Renal pelvis (tissue), 4 donors: ENCODE measurements around the gene AADAT. TPM values are rescaled to one million over a fixed set of nuclear protein-coding genes. Genes with fewer than 3 reads are reported as not detected.
A peak's percentile ranks its signal among the peaks of the same experiment; 100 is the strongest.
"Not testable (repeated sequence)": the region's sequence is repeated elsewhere in the genome, so short reads cannot be mapped to it uniquely, and the experiment has no call there.

ENCODE experiments used
- DNase-seq: peaks from one replicate; pipeline ENCODE4 v3.0.0-alpha.2; 2013
- polyA plus RNA-seq, 3 donors: library from polyadenylated mRNA; unstranded; fragments of 120-200 nt; gene quantifications; one replicate each; pipeline ENCODE4 v1.2.1, GENCODE V29; 2013; ENCODE audit not compliant: insufficient read length in 3 of 3

AADAT gene
- polyA plus RNA-seq, 3 donors = 22.9 to 31.8 (median 31.5) TPM

DNA sequence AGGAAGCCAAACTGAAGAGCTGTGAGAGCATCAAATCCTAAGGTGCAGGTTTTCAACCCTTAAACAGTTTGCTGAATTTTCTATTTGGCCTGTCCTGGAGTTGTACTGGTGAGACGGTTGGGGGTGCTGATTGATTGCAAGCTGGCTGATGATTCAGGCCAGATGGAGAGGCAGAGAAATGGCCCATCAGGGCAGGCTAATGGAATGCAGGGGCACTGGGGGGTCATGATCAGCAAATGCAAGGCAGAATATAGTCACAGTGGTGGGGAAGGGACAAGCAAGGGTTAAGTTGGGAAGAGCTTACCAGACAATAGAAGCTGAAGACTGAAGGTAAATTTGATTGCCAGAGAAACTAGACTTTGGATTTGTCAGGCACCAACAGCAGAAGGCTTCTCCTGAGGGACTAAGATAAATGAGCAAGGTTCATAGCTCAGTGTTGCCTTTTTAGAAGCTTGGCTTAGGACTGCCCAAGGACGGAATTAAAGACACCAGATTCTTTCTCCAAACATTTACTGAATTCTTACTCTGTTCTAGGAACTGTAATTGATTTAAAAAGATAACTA is 4.3 kb upstream of the AADAT start:
- DNase-seq = no peak

DNA sequence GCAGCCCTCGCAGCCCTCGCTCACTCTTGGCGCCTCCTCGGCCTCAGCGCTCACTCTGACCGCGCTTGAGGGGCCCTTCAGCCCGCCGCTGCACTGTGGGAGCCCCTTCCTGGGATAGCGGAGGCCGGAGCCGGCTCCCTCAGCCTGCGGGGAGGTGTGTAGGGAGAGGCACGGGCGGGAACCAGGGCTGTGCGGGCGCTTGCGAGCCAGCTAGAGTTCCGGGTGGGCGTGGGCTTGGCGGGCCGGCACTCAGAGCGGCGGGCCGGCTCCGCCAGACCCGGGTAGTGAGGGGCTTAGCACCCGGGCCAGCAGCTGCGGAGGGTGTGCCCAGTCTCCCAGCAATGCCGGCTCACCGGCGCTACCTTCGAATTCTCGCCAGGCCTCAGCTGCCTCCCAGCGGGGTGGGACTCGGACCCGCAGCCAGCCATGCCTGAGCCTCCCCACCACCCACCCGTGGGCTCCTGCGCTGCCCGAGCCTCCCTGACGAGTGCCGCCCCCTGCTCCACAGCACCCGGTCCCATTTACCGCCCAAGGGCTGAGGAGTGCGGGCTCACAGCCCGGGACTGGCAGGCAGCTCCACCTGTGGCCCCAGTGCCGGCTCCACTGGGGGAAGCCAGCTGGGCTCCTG is 1.4 kb upstream of the AADAT start:
- no peak for DNase-seq

DNA sequence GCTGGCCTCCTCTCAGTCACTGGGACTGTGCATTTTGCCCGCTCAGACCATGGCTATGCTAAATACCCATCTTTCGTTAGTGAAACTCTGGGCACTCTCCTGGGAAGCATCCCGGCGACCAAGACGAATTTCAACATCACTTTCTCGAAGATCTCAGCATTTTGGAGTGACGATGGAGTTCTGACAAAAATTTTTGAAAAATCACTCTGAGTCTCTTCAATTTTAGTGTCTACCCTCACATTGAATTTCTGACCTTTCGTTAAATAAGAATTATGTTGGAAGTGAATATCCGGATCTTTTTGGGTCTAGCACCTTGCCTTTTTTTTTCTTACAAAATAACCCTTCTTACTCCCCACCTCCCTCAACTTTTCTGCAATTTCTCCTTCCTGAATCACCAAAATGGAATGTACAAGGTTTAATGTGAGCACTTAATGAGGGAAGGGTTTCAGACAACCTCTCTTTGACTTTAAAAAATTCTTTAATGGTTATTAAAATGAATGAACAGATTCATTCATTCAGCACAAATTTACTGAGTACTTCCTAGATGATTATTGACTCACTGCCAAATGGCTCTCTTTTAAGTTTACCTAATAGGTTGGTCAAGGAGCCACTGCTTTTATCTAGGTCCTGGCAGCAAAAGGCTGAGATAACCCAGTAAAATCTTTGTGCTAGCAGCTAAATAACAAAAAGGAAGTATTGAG is 746 bp upstream of the AADAT start:
- DNase-seq = no peak

DNA sequence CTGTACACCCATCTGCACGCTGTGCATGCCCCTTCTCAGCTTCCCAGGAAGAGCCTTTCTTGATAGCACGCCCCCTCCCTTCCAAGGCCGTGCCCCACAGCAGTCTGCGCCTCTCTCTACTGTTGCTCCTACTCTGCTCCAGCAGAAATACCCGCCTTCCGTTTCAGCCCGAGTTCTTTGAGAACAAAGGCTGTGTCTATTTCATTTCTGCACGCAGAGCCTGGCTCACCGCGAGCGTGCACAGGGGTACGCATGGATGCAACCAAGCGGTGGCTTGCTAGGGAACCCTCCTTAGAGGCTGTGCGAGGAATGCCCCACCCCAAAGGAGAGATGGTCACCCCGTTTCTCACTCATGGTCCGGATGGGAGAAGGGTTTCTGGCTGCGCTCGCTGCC is 485 bp downstream of the AADAT start:
- DNase-seq = no peak

DNA sequence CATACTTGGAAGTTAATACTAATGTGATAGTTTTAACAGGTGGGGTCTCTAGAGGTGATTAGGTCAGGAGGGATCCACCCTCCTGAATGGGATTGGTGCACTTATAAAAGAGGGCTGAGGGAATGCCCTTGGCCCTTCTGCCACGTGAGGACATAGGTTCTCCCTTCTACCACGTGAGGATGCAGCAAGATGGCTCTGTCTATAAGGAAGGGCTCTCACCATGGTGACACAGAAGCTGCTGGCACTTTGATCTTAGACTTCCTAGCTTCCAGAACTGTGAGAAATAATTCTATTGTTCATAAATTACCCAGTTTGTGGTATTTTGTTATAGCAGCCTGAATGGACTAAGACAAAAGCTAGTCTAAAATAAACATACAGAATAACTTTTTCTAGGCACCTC is 1.0 kb downstream of the AADAT start:
- no peak for DNase-seq

DNA sequence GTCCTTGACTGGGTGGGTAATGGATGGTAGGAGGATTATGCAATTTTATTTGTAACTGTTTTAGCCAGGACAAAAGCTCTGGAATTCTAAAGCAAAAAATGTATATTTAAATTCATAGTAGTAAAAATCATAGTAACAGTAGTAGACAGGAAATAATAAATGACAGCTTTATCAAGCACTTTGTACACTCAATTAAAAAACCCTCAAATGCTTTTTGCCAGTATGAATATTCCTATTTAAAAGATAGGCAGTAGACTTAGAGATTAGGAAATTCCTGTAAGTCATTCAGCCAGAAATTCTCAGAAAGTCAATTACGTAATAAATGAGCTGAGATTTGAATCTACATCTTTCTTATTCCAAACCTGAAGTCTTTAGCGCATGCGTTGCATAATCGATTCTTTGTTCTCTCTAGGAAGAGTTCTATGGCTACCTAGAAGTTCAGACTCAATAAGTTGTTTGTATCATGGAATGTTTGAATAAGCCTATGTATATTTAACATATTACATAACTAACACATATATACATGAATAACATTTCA is 2.5 kb downstream of the AADAT start:
- DNase-seq = no peak

DNA sequence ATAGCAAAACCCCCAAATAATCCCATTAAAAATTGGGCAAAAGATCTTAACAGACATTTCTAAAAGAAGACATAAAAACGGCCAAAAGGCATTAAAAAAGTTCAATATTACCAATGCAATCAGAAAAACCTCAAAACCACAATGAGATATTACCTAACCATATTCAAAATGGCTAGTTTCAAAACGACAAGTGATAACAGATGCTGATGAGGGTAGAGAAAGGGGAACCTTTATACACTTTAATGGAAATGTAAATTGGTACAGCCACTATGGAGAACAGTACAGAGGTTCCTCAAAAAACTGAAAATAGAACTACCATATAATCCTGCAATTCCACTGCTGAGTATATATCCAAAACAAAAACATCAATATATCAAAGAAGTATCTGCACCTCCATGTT is 6.2 kb downstream of the AADAT start:
- no peak for DNase-seq

DNA sequence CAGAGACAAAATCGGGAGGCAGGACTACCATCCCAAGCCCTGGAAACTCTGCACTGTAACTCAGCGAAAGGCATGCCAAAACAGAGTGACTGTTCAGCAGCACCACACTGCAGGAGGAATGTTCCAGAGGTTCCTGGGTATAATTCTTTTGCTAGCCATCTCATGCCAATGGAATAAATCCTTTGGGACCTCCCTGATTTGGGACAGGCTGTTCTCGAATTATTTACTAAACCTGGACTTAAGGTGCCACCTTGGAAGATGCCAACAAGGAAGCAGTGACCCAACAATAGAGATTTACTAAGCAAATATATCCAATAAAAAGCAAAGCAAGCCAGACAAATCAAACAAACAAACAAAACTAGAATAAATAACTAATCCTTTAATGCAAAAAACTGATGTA is 9.3 kb downstream of the AADAT start:
- DNase-seq = no peak

DNA sequence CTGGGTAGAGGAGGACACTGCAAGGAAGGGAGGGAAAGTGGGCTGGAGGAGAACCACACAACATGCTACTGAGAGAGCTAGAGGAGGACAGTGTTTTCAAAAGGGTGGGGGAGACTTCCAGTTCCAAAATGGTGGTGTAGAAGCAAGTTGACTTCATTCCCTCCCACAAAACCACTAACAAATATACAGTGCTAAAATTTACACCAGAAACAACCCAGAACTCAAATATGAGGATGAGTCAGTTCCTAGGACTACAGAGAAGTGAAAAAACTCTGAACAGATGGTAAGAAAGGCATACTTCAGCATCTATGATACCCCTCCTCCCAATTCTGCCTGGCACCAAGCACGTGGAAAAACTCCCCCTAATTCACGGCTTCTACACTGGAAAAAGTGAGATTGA is 9.8 kb downstream of the AADAT start:
- no peak for DNase-seq

DNA sequence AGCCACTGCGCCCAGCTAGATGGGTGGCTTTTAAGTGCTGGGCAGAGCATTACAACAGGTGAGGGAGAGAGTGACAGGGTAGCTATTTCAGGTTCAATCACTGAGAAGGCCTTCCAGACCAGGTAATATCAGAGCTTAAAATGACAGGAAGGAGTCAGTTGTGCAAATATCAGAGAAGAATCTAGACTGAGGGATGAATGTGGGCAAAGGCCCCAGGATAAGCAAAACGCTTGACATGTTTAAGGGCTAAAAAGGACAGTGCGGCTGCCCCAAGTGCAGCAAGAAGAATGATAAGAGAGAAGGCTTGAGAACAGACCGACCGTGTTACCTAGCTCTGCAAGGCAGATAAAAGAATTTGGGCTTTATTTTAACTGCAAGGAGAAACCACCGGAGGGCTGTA is 18.6 kb downstream of the AADAT start:
- DNase-seq = no peak

DNA sequence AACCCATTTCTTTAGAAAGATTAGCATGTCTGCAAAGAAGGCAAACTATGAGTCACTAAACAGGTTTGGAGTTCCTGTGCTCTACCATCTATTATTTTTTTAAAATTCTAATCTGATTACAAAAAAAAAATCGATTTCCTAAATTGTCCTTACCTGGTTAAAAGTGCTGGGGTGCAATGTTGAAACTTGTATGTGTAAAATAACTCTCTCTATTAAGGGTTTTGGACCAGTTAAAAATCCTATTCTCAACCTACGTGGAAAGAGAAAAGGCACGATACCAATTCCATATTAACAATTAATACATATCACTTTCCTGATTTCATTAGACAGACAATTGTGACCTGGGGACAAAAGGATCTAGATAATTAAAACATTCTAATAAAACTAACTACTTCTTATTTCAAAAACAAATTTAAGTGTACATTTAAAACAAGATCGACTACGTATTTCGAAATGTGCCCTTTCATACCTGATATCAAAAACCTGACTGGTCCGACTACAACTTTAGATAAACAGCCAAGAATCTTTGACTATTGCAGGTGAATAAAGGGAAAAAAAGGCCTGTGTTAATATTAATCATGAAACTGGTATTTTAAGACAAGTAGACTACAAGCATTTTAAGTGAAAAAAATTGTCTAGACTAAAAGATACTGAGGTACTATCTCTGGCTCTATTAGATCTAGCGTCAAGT is 21.2 kb downstream of the AADAT start:
- DNase-seq = no peak

DNA sequence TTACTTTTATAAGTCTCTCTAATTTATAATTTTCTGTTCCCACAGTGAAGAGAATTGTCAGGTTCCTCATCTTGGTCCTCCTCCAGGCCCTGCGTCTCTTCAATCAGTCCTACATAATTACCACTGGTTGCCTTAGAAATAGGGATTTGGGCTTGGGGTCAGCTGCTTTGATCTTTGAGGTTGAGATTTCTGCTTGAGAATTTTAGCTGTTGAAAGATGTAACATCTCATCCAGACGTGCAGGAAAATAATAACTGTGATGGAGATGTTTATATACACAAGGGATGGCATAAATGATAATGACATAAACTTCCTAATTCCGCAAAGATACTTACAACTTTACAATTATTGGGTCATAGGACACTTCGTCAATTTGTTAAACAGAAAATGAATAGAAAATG is 30.3 kb downstream of the AADAT start:
- no peak for DNase-seq

DNA sequence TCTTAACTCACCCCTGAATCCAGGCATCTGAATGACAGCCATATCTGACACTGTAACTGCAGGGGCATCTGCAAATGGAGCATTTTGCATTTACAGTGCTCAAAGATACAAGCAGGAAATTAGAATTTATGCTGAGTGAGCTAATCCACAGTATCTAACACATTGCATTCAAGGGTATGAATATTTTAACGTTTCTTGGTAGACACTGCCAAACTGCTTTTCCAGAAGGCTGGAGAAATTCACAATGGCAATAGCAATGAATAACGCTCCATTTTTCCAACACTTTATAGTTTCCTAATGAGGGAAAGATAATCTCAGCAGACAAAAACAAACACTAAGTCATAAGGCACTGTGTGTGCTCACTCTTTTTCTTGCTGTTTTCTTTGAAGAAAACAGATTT is 30.9 kb downstream of the AADAT start:
- no peak for DNase-seq

DNA sequence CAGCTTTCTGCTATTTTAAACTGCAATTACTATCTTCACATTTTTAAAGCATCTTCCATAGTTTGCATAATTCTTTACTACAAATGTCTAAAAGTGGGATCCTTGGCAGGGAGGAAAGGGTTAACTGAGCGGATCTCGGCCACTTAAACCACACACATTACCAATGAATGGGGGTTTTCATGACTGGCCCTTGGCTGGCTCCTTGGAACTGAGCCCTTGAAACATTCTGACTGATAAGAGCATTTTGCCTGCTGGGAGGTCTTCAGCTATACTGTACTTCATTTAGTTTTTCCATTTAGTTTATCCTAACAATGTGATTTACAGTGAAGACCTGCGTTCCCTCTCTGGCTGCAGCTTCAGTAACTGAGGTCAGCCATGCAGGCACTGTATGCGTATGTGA is 31.9 kb downstream of the AADAT start:
- DNase-seq = no peak

DNA sequence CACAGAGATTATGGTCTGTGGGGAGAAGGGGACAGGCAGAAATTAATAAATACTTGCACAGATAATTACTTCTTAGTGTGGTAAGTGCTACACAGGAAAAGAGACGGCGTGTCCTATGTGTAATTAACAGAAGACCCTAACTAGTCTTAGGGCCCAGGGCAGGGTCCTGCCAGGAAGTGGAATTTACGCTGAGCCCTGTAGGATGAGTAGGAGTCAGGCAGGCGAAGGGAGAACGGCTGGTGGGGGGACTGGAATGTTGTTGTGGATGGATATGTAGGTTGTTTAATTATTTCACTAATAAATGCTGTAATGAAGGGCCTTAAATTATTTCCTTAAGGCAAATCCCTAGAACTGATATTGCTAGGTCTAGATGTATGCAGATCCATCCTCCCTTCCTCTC is 36.8 kb downstream of the AADAT start:
- DNase-seq = no peak

DNA sequence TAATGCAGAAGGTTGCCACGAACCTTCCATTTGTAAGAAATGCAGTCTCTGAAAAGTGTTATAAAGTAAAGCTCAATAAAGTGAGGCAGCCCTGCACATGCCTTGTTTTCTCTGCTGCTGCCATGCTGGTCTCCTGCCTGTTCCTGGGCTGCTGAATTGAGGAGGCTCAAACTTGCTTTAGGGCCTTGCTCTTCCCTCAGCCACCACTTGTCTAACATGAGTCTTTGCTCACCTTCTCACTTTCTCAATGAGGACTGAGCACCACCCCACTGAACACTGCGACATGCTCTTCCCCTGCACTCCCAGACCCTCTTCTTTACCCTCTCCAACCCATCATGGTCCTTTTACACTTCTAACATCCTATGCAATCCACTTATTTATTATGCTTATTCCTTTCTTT is 38.4 kb downstream of the AADAT start:
- DNase-seq = no peak

DNA sequence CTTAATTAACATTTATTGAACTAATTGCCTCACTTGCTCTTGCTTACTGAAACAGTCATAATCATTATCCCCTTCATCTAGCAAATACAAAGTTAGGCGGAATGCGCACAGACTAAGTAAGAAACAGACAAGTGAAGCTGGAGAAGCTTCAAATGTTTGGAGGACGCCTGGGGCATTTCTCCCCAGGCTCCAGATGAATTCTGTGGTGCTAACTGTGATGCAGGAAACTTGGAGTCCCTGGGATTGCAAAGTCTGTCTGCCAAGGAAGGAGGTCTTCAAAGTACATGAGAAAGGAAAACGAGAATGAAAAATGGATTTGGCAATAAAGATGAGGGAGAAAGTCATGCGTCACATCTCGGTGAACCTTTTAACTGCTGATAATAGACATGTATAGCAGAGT is 40.0 kb downstream of the AADAT start:
- DNase-seq = no peak

DNA sequence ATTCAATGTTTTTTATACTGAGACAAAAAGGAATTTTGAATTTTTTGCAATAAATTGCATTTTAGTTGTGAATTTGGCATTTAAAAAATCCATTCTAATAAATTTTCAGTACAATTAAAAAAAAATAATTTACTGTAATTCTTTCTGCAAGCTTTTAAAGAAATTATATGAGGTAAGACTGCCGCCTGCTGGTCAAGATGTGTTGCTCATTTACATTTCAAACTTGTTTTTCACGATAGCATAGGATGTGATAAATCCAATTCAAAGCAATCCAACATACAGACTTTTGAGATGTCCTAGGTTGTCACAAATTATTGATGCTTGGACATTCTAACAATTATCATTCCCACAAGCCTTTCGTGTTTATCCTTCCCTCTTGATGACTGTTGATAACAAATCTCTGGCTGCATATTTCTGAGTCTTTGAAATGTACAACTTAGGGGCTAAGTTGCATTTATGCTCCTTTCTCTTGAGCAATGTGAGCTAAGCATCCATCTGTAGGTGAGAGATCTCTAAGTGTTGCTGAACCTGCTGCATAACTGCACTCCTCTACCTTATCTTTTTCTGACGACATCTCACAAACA is 41.9 kb downstream of the AADAT start:
- DNase-seq = peak; percentile 76

DNA sequence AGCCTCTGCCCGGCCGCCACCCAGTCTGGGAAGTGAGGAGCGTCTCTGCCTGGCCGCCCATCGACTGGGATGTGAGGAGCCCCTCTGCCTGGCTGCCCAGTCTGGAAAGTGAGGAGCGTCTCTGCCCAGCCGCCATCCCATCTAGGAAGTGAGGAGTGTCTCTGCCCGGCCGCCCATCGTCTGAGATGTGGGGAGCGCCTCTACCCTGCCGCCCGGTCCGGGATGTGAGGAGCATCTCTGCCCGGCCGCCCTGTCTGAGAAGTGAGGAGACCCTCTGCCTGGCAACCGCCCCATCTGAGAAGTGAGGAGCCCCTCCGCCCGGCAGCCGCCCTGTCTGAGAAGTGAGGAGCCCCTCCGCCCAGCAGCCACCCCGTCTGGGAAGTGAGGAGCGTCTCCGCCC is 43.6 kb downstream of the AADAT start:
- DNase-seq = not testable (repeated sequence)

DNA sequence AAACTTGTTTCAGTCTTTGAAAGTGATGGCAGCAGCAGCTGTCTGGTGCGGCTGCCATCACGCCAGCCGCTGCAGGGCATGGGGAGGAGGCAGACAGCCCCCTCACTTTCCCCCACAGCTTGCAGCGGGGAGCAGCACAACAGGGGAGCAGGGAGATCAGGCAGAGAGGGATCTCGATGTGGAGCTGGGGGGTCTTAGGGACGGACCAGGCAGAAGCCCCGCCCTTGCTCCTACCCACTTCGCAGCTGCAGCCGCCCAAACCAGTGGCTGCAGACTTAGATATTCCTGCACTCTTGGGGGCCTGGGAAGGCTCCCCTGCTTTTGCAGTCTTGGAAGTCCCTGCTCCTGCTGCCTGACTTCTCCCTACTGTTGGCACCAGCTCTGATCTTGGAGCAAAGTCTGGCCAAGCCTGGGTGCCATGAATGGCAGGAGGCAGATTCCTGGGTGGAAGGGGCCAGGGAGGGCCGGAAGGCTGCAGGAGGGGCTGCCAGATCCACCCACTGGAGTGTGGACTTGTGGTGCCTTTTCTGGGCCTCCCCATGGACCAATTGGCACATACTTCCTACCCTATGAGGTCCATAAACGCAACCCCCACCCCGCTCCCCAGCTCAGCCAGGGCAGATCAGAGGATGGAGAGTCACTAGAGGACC is 49.6 kb downstream of the AADAT start:
- DNase-seq = no peak

DNA sequence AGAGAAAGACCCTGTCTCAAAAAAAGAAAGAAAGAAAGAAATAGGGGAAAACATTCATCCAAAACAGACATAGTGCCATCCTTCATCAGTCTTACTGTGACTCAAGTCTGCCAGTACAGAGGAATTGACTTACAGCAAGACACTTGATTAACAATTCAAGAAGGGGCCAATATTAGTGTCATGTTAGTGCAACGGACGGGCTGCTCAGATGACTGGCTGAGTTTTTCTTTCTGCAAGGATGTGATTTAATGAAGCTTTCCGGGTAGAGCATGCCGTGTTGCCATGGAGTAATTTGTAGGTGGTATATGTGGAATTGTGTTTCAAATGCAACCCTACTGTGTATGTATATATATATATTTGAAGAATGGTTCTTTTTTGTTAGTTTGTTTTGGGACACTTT is 51.0 kb downstream of the AADAT start:
- no peak for DNase-seq

DNA sequence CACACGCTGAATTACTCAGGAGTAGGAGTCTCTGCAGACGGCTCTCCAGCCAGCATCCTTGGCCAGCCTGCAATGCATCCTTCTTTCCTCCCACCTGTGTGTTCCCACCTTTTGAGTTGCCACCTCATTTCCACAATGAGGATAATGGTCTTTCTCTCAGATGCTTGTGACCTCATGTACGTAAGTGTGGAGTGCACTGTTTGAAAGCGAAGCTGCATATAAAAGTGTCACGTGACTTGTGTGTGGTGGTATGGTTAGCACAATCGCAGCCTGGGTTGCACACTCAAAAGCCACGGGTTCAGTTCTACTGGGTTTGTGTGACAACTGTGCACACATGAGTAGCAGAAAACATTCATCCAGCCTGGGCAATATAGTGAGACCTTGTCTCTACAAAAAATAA is 51.5 kb downstream of the AADAT start:
- no peak for DNase-seq
